HG03442 (cell line): ENCODE measurements around the gene TLR5.
"Not testable (repeated sequence)": the region's sequence is repeated elsewhere in the genome, so short reads cannot be mapped to it uniquely, and the experiment has no call there.

Experiments used
- ATAC-seq: cut with Tn5 transposase; IDR thresholded peaks from one replicate; pipeline ENCODE4 v1.9.1; 2021; ENCODE audit warnings: mild to moderate bottlenecking, moderate library complexity; ENCODE audit not compliant: unreplicated experiment

The TLR5 gene, protein sequence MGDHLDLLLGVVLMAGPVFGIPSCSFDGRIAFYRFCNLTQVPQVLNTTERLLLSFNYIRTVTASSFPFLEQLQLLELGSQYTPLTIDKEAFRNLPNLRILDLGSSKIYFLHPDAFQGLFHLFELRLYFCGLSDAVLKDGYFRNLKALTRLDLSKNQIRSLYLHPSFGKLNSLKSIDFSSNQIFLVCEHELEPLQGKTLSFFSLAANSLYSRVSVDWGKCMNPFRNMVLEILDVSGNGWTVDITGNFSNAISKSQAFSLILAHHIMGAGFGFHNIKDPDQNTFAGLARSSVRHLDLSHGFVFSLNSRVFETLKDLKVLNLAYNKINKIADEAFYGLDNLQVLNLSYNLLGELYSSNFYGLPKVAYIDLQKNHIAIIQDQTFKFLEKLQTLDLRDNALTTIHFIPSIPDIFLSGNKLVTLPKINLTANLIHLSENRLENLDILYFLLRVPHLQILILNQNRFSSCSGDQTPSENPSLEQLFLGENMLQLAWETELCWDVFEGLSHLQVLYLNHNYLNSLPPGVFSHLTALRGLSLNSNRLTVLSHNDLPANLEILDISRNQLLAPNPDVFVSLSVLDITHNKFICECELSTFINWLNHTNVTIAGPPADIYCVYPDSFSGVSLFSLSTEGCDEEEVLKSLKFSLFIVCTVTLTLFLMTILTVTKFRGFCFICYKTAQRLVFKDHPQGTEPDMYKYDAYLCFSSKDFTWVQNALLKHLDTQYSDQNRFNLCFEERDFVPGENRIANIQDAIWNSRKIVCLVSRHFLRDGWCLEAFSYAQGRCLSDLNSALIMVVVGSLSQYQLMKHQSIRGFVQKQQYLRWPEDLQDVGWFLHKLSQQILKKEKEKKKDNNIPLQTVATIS

DNA sequence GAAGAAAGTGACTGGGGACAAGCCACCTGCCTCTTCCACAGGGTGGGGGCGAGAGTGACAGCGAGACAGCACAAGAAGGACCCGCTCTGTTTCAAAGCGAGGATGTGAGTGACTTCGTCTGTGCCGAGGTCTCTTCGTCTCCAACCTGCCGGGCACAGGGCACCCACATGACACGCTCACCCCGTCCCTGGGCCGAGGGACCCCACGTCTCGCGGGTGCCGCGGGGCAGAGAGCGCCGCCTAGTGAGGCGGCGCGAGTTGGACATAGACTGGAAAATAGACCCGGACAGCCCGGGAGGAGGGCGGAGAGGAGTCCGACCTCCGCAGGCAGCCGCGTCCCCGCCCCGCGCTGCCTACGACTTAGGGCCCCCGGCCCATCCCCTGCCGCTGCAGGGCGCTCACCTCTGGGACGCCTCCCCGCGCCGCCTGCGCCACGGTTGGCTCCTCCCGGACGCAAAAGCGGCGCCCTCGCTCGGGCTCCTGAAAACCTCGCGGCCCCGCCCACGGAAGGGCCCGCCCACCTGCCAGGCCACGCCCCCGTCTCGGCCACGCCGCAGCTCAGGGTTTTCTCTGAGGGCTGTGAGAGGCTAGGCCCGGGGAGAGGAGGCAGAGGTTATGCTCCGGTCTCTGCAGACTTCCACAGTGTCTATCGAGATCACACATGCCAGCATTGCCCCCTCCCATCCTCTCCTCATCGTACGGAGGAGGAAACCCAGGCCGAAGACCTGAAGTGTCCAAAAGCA, at the start of gene TLR5:
Gene TLR5 (minus strand): TSS at position 454 of the 742 bp plus-strand sequence. CDS start 30,217 bp downstream, outside the sequence.
- ATAC-seq, result peak; percentile 91

GRCh38 chr1:223189903-223190724, 47.1 kb upstream of the TLR5 start:
- ATAC-seq, result peak; percentile 68

GRCh38 chr1:223189525-223189902, 46.5 kb upstream of the TLR5 start:
- no peak for ATAC-seq

- ATAC-seq, result no peak
Observed at GRCh38 chr1:223188618-223189356, 45.7 kb upstream of the TLR5 start.

GRCh38 chr1:223186800-223187199, 43.8 kb upstream of the TLR5 start:
- ATAC-seq, result no peak

DNA sequence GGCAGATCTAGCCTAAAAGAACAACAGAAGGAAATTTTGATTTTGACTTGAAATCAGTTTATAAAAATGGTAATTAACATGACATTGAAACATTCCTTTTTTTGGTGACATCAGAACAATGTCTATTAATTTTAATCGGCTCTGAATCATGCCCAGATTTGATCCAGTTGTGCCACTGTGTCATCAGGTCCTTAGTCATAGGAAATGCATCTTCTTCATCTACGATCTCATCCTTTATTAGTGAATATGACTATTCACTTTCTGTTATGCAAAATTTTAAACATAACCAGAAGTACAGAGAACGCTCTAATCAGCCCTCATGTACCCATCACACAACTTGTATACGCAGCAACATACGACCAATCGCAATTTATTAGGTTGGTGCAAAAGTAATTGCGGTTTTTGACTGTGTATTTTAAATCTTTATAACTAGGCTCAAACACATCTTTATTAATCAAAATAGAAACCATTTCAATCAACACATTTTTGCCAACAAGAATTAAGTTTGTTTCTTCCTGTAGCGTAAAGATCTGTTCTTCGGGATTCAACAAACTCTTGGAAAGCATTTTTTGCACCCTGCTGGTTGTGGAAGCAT, 40.3 kb upstream of the TLR5 start:
- ATAC-seq, result no peak

DNA sequence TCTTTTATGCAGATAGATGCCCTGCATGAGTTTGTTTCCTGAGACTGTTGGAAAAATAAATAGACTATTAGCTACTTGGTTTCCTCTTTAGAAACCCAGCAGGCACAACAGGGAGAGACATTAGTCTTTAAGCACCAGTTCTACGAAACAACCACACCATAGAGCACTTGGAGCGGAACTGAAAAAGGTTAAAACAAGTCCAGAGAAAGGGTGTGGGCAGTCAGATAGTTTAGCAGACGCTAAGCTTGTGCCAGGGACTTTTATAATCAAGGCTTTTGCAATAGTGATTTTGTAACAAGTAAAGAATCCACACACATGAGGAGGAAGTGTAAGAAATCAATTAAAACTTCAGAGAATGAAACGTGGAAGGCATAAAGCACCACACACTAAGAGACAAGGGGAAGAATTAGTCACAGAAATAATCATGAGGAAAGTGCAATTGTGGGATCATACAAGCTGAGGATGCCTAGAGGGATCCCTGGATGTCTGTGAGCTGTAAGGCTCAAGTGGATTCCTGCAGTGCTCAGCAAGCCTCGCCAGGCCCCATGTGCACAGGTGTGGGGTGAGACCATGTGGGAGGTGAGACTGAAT, 37.8 kb upstream of the TLR5 start:
- ATAC-seq, result no peak

DNA sequence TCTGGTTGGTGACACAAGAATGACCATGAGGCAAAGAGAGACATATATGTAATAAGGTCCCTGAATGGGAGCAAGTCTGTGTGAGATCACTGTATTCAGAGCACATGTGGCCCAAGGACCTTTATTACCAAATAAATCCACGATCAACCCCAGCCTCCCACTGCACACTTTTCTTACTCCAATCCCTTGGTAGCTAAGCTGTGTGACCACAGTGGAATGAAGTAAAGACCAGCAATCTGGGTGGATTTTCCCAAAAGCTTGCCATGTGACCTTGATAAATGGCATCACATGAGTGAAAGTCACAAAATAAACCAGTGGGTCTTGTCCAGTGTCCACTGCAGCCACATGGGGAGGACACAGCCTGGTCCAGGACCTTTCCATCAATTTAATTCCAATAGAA, 36.7 kb upstream of the TLR5 start:
- no peak for ATAC-seq

GRCh38 chr1:223179280-223179679, 36.2 kb upstream of the TLR5 start:
- ATAC-seq, result no peak

- no peak for ATAC-seq
Observed at GRCh38 chr1:223177681-223178080, 34.6 kb upstream of the TLR5 start.

GRCh38 chr1:223176437-223176836, 33.4 kb upstream of the TLR5 start:
- ATAC-seq, result no peak

DNA sequence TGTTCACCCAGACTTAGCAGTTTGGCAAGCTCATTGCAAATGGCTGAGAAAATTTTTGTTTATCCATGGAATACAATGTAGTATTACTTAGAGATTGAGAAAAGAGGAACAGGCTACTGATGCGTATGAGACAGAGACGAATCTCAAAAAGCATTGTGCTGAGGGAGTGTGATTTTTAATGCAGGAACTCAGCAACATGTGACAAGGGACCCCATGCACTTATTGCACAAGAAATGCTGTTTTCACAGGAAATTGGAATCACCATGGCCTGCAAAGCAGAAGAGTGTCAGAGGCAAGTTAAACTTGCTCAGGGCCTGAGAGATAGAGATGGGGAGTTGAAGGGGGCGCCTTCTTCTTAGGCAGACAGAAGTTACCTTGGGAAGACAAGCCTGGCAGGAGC, 32.6 kb upstream of the TLR5 start:
- no peak for ATAC-seq

DNA sequence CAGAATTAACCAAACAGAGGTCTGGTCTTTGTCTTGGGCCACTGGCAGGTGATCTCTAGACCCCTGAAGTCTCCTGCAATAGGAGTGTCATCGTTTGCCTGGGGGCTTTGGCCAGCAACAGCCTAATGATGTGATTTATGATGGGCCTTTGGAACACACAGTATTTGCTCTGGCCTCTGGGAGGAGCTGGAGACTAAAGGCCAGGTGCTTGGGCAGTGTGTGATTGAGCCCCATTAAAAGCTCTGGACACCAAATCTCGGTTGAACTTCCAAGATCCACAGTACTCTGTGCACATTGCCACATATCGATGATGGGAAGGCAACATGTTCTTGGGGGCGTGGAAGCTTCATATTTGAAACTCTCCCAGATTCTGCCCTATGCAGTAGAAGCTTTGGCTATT, 32.0 kb upstream of the TLR5 start:
- ATAC-seq, result no peak

- ATAC-seq, result not testable (repeated sequence)
Observed at GRCh38 chr1:223169458-223169857, 26.4 kb upstream of the TLR5 start.

DNA sequence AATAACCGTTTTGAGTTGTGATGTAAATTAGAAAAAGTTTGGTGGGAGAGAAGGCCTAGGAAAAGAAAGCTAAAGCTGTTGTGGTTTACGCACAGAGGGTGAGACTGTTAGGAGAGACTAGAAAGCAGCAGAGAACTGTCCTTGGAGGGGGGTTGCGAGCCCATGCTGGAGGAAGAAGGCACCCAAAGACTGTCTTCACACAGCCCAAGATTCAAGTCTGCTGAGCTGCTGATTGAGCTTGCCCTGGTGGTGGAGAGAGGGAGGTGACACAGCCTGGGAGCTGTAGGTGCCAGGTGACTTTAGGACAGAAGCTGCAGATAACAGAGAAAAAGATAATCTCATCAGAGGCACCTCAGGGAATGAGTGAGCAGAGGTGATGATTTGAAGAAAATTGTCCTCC, 18.3 kb upstream of the TLR5 start:
- no peak for ATAC-seq

DNA sequence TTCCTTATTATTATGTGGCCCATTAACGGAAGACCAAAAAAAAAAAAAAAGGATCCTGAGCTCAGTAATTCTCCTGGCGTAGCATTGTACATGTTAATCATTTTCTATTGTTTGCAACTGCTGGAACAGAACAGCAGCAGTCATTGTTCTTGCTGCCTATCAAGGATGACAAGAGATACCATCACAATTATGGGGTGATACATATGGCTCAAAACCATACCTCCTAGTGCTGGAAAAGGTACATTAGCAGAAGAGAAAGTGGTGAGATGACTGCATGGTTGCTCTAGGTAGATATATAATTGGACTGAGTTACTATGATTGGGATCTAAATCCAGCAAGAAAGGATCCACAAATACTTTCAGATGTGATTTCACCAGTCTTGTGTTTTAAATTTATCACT, 13.3 kb upstream of the TLR5 start:
- no peak for ATAC-seq

- ATAC-seq, result no peak
Observed at GRCh38 chr1:223155153-223155552, 12.1 kb upstream of the TLR5 start.

- ATAC-seq, result no peak
Observed at GRCh38 chr1:223153177-223154119, 10.4 kb upstream of the TLR5 start.
